HG03280 (cell line): ENCODE data around the gene DLG2.
"Not testable (repeated sequence)": the region's sequence is repeated elsewhere in the genome, so short reads cannot be mapped to it uniquely, and the experiment has no call there.

Experiments used
- ATAC-seq: cut with Tn5 transposase; IDR thresholded peaks from one replicate; pipeline ENCODE4 v1.9.1; 2021; ENCODE audit warnings: mild to moderate bottlenecking, moderate library complexity; ENCODE audit not compliant: unreplicated experiment

The DLG2 gene

DNA sequence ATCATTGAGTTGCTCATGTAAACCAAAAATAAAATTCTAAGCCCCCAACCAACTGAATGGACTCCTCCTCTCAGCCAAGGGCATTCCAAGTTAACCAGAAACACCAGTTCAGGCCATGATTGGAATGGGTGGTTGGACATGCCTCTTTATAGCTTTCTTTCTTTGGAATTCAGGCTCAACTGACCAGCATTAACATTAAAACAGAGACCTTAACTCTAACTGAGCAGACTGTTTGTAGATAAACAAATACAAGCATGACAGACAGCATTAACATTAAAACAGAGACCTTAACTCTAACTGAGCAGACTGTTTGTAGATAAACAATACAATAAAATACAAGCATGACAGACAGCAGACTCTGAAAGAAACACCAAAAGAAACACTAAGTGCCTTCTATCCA, 278.2 kb downstream of the DLG2 start:
- ATAC-seq, result no peak

DNA sequence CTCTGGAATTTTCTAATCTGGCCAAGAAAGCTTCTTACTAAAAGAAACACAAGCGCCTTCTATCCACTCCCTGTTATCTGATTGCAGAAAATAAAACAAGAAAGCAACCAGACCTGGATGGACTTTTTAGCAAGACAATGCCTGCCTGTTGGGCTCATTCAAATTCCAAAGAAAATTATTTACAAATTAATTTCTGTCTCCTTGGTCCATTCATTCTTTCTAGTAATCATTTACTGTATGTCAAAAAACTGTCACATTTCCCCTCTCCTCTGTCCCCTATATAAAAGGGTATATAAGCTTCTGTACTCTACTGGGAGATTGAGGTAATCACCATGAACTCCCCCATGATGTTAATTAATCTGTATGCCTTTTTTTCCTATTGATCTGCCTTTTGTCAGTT, 279.9 kb downstream of the DLG2 start:
- ATAC-seq, result no peak

DNA sequence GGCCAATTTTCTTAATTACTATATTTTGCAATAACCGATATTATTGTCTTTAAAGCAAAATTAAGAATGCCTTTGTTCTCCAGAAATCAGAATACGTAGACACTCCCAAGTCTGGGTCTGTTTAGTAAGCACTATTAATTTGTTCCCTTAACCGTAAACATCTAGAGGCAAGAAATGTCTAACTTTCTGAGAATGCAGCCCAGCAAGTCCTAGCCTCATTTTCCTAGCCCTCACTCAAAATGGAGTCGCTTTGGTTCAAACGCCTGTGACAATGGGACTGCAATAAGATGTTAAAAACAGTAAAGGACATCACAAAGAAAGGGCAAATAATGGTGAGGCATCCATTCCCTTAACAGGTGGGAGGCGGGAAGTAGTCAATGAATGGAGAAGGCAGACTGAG, 280.7 kb downstream of the DLG2 start:
- ATAC-seq, result no peak

DNA sequence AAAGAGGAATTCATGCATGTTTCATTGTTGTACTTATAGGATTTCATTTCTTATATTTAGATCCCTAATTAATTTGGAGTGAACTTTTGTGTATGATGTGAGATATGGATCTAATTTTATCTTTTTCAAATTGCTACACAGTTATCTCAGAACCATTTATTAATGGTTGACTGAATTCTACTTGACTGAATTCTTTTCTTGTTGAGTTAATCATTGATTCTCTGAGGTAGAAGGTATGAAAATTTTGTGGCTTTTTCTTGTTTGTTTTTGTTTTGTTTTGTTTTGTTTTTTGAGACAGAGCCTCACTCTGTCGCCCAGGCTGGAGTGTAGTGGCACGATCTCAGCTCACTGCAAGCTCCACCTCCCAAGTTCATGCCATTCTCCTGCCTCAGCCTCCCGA, 286.3 kb downstream of the DLG2 start:
- not testable (repeated sequence) for ATAC-seq

DNA sequence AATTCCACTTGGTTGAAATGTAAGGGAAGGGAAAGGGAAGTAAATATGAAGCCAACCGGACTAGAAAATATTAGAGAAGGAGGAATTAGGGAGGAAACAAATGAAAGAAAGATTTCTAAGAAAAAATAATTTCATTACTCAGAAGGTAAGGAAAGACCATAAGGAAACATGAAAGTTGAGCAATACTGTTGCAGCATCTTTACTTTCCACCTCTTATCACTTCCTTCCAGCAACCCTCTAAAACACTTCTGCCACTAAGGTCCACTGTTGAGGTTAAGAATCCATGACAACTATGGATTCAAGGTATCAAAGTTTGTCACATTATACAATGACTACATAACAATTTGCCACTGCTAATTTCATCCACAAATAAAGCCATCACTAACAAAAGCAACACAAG, 308.6 kb downstream of the DLG2 start:
- no peak for ATAC-seq

DNA sequence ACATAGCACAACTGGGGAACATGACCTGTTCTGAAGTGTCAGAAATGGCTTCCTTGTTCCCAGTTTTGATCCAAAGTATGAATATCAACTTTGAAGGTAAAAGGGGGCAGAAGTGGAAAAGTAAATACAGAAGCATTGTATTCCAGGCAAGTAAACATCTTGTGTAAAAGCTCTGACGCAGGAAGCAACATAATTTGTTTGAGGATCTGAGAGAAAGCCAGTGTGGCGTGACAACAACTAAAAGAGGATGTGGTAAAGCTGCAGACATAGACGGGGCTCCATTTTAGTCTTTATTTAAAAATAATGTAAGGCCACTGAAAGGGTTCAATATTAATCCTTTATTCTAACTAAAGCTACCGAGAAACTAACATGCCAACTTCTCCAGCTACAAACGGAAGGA, 310.2 kb downstream of the DLG2 start:
- ATAC-seq, result peak; percentile 99

DNA sequence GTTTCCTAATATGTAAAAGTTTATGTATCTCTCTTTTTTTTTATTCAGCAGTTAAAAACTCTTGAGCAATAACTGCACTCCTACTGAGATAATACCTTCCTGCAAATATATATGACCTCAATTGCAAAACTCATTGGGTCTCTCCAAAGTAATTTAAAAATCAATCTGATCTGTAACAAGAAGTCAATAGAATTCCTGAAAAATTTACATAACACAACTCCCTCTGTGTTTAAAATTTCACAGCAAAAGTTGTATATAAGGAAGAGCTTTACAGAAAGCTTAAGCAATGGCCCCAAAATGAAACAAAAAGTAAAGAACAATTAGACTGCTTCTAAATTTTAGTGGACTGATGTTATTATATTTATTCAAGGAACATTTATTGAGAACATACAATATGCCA, 313.4 kb downstream of the DLG2 start:
- no peak for ATAC-seq

DNA sequence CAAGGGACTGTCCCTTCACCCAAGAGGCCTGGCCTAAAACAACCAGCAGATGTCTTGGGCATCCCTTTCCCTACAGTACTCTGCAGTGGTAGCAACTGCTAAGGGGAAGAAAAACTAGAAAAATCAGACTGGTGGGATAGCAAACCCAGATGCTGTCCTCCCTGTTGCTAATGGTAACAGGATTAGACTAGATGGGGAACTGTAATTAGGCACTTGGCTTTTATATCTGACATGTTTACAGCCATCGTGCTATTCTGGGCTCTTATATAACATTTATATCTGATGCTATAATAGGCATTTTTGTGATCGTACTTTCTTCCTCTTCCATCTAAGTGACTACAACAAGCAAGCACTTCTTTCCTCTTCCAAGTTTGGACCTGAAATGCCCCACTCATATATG, 316.7 kb downstream of the DLG2 start:
- no peak for ATAC-seq

DNA sequence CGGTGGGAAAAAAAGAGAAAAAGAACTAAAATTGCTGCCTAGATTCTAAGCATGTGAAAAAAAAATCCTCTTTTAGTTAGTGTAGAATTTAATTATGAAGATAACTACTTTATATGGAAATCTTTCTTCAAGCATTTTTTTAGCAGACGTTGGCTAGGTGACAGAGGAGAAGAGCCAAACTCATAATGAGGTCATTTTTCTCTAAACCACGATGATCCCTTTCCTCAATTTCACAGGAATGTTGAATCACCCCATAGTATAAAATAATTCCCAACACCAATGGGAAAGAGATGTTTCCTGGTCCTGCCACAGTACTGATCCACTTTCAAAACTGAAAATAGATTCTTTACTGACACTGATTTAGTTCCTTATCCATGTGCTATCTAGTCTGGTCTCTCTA, 319.8 kb downstream of the DLG2 start:
- ATAC-seq, result no peak

DNA sequence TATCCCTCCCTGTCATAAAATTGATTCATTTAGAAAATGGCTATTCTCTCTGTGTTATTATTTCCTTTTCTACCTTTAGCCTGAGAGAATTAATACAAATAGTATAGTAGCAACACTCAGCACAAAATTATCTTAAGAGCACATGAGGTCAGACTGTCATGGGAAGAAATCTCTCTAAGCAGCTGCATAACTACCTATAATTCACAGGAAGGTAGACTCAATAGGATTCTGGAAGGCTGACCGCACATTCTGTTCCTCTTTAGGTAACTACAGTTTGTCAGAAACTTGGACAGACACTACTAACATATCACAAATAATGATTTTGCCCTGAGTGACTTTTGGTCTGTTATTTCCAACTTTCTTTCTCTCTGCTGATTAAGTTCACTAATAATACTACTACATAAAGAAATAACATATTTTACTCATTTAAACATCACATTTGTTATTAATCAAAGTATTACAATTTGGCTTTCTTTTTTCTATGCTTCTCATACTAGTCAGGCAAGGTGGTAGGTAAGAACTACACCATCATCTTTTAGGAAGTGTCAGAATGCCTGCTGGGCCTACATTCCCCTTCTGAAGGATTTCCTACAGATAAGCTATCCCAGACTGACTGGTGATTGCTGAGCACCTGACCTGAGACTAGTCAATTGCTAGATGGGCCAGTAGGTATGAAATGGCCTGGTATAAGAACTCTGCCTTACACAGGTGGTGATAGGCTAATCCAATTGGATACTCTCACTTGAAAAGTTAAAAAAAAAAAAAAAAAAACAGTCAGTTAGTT, 325.1 kb downstream of the DLG2 start:
- no peak for ATAC-seq

DNA sequence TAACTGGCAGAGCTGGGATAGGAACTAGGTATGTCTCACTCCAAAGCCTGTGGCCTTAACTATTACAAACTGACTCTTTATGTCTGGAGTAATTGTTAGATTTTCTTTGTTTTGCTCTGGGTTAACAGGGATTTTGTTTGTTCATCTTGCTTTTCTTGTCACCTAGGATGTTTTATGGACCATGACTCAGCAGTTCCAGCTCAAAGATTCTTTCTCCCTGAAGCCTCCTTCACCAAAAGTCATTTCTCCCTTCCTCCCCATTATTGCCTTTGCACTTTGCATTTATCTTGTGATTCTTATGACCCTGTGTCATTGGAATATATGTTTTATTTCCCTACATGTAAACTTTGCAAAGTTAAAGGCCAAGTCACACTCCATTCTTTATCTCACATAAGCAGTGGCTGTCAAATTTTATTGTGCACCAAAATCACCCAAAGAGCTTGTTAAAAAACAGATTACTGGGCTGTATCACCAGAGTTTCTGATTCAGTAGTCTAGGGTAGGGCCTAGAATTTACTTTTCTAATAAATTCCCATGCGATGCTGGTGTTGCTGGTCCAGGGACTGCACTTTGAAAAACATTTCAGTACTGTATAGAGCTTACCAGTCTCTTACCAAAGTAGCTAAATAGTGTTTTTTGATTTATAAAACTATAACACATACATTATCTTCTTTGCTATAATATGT, 327.7 kb downstream of the DLG2 start:
- ATAC-seq, result no peak

DNA sequence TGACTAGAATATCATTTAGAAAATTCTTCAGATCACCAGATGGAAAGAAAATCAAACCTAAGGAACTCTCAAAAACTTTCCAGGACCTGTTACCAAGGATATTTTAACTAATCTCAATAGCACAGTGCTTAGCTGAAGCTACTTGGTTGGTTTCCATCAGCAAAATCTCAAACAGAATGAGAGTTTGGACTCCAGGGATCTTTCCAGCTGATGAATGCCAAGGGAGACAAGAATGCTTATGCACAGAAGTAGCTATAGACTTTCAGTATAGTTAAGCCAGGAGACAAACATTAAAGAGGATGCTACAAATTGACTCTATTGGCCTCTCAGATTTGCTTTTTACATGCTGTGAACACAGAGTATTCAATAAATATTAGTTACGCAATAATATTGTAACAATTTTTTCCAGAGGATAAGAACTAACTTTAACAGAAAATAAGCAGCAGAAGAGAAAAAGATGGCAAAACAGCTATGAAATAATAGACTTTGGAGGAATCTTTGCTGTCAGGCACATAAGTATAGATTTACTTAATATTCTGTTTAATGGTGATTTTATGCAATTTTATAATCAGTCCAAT, 331.4 kb downstream of the DLG2 start:
- no peak for ATAC-seq

DNA sequence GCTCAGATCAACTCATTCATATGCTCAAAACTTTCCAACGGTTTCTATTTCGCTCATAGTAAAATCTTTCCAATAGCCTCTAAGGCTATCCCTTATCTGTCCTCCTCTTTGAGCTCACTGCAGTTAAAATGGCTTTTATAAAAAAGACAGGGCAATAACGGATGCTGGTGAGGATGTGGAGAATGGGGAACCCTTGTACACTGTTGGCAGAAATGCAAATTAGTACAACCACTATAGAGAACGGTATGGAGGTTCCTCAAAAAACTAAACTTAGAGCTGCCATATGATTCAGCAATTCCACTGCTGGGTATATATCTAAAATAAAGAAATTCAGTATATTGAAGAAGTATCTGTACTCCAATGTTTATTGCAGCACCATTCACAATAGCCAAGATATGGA, 345.6 kb downstream of the DLG2 start:
- ATAC-seq, result no peak

DNA sequence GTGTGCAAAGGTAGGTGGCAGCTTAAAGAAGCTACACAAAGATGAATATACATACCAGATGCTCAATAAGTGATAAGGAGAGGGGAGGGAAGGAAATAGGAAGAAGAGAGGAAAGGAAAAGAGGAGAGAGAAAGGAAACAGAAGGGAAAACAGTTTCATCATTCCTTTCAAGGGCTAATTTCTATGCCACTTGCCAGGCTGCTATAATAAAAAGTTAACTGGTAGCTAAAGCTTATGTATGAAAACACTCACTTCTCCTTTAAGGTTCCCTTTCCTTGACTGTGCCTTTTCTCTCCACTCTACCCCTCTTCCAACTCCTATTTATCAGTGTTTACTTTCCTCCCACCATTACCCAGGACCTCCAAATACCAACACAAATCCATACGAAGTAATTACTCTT, 347.9 kb downstream of the DLG2 start:
- no peak for ATAC-seq

DNA sequence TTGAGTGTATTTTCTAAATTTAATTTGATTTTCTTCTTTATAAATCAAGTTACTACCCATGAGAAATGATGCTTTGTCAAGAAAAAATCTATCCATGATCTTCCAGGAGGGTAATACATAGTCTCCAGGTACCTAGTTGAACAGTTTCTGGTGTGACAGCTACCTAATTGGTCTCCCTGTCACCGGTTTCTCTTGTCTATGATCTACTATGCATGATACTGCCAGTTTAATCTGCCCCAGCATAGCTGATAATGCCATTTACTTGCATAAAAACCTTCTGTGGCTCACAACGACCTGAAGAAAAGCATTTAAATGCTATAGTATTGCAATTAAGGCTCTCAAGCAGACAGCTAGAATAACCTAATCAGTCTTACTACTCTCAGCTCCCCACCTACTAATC, 349.5 kb downstream of the DLG2 start:
- ATAC-seq, result no peak

DNA sequence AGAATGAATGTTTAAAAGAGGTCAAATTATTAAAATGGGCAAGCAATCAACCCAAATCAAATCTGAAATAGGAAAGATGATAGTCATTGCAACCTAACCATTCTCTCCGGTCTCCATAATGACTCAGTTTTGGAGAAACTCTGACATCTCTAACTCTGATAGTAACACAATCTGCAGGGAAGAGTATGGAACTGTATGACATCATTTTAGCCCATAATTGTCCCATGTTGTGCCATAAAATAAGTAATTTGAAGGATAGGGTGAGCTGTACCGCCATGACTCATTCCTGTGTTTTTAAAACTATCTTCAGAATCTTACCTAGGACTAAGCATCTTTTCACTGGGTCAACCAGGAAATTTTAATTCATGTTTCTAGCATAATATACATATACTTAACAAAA, 350.8 kb downstream of the DLG2 start:
- no peak for ATAC-seq

DNA sequence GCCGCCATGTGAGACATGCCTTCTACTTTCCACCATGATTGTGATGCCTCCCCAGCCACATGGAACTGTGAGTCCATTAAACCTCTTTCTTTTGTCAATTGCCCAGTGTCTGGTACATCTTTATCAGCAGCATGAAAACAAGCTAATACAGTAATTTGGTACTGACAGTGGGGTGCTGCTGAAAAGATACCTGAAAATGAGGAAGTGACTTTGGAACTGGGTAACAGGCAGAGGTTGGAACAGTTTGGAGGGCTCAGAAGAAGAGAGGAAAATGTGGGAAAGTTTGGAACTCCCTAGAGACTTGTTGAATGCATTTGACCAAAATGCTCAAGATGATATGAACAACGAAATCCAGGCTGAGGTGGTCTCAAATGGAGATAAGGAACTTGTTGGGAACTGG, 356.8 kb downstream of the DLG2 start:
- not testable (repeated sequence) for ATAC-seq

DNA sequence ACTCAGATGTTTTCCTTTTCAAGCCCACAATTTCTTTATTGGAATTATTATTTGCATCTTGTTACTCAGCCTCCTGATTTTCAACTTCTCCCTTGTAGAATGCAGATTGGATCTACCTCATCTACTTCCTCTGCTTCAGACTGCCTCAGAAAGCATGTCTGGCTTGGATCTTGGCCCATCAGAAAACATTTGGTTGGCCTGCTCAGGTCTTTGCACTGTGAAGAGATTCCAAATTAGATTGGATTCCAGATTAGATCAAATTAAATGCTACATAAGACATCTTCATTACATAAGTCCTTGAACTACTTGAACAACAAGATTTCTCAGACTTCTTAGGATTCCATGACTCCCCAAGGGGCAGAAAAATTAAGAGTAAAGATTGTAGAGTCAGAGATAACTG, 358.0 kb downstream of the DLG2 start:
- no peak for ATAC-seq

DNA sequence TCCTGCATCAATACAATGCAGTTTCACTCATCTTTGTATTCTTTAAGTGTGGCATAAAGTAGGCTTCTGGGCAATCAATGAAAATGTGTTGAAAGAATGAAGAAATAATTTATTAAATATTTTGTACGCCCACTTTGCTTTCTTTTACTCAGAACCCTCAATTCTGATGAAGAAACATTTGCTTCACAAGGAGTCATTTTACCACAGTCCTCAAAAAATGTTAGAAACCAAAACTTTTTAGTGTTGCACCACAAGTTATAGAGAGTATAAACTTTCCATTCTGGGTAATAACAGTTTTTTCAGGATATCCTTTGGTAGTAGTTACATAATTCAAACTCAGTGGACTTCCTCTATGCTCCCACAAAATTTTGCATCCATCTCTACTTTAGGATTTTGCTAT, 360.5 kb downstream of the DLG2 start:
- ATAC-seq, result no peak

DNA sequence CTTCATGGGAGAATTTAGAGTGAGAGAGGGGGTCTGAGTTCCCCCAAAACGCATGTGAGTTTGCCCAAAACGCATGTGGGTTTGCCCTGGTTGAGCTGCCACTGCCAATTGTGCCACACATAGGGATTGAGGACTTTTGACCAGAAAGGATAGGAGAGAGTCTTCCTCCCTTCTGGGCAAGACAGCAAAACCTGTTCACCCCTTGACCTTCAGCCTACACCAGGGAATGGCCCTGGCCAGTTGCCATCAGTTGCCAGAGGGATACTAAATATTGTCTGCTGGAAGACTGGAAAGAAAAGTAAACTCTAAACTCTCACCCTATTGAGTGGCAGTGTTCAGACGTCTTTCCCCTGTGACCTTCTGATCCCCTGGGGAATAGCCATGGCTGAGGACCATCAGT, 363.8 kb downstream of the DLG2 start:
- ATAC-seq, result no peak

DNA sequence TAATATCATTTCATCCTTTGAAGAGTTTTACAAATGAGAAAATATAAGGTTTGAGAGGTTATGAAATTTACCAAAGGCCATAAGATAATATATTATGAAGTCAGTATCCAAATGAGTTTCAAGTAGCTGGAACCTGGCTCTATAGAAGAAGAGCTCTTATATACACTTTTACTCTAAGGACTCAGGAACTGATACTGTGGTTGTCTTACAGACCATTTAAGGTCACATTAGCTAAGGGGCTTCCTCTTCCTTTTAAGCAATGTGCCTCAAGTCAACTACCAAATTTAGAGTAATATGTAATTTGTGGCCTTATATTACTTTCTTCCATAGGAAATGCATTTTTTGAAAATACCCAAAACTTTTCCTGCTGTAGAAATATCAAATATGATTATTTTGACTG, 369.3 kb downstream of the DLG2 start:
- no peak for ATAC-seq

DNA sequence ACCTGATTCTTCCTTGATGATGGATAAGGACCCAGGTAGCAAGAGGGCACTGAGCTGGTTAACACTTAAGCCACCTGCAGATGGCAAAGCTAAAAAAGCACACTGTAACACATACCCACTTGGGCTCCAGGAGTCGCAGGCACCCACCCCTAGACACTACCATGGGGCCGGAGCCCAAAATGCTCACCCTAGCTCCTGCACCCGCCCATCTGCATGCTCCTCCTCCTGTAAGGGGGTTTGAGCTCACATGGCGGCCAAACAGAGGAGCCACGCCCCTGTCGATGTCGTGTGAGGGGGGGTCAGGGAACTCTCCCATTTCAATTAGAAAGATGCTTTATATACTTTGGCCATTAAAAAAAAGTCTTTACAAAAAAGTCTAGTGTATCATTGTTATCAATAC, 370.7 kb downstream of the DLG2 start:
- ATAC-seq, result no peak
